Adipocyte (in vitro differentiated cells): ENCODE measurements around the gene SPART.
"Not testable (repeated sequence)": the region's sequence is repeated elsewhere in the genome, so short reads cannot be mapped to it uniquely, and the experiment has no call there.

Source experiments
- DNase-seq: peaks from one replicate; pipeline ENCODE4 v3.0.0-alpha.2; 2015; ENCODE audit warnings: low read depth
- H3K27me3 ChIP-seq: replicated peaks from 2 replicates; pipeline ENCODE4 v1.7.0; 2013; ENCODE audit warnings: mild to moderate bottlenecking, low read length, moderate library complexity; ENCODE audit not compliant: control insufficient read depth, insufficient read depth
- H3K36me3 ChIP-seq: 2 replicates; pipeline ENCODE4 v1.7.0; 2013; ENCODE audit warnings: low read length, mild to moderate bottlenecking, moderate library complexity; ENCODE audit not compliant: control insufficient read depth, insufficient read depth, severe bottlenecking
- H3K4me1 ChIP-seq: 2 replicates; pipeline ENCODE4 v1.7.0; 2013; ENCODE audit warnings: mild to moderate bottlenecking, low read length, moderate library complexity; ENCODE audit not compliant: control insufficient read depth, insufficient read depth
- H3K4me3 ChIP-seq: 2 replicates; pipeline ENCODE4 v1.7.0; 2013; ENCODE audit warnings: mild to moderate bottlenecking, low read length, moderate library complexity
- H3K9ac ChIP-seq: 2 replicates; pipeline ENCODE4 v1.7.0; 2013; ENCODE audit warnings: mild to moderate bottlenecking, low read length, moderate library complexity
- H3K9me3 ChIP-seq: 2 replicates; pipeline ENCODE4 v1.7.0; 2013; ENCODE audit warnings: mild to moderate bottlenecking, low read length, moderate library complexity; ENCODE audit not compliant: control insufficient read depth

Gene SPART

GRCh38 chr13:36332986-36333385 lies 13.2 kb downstream of the SPART start:
- DNase-seq, result peak; percentile 39
- Histone ChIP-seq H3K27me3 (no peaks in the 10 kb centered on the region), H3K4me3 (peak overlapping the region; percentile 48), H3K9ac (no peak overlapping the region), H3K4me1 (peaks cover 36% of the 10 kb centered on the region), H3K9me3 (no peaks in the 10 kb centered on the region), H3K36me3 (peaks cover 55% of the 10 kb centered on the region)

- Histone ChIP-seq H3K36me3 (peaks cover 62% of the 10 kb centered on the region), H3K4me3 (peak overlapping the region; percentile 48), H3K4me1 (peaks cover 36% of the 10 kb centered on the region)
- DNase-seq, H3K9ac ChIP-seq, H3K27me3 ChIP-seq, H3K9me3 ChIP-seq: not testable (repeated sequence)
Measured at GRCh38 chr13:36332255-36332654, 13.9 kb downstream of the SPART start.

DNA sequence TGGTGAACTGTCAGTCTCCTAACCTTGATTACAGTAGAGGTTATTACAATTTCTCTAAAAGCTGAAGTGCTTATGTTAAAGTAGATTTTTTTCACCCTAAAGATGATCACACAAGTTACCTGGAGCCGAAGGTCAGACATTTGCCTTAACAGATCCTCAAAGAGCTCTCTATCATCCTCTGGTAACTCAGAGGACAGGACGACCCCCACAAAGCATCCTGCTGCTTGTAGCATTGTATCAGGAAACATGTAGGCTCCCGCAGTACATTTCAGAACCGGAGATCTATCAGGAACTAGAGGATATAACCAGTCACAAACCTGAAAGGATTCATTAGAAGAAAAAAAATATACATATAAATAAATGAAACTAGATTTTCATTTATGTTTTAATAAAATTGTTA lies 14.9 kb downstream of the SPART start:
- Histone ChIP-seq H3K4me3 (no peak overlapping the region), H3K36me3 (peaks cover 67% of the 10 kb centered on the region), H3K9ac (no peak overlapping the region), H3K27me3 (no peaks in the 10 kb centered on the region), H3K9me3 (no peaks in the 10 kb centered on the region), H3K4me1 (peaks cover 36% of the 10 kb centered on the region)
- no peak for DNase-seq

GRCh38 chr13:36329361-36329760 lies 16.8 kb downstream of the SPART start:
- H3K4me1 ChIP-seq, result peaks cover 38% of the 10 kb centered on the region
- H3K9me3 ChIP-seq, result no peaks in the 10 kb centered on the region
- no peak overlapping the region for H3K9ac ChIP-seq
- DNase-seq, result peak; percentile 77
- H3K4me3 ChIP-seq, result peak overlapping the region; percentile 38
- H3K27me3 ChIP-seq, result no peaks in the 10 kb centered on the region
- H3K36me3 ChIP-seq, result peaks cover 75% of the 10 kb centered on the region

DNA sequence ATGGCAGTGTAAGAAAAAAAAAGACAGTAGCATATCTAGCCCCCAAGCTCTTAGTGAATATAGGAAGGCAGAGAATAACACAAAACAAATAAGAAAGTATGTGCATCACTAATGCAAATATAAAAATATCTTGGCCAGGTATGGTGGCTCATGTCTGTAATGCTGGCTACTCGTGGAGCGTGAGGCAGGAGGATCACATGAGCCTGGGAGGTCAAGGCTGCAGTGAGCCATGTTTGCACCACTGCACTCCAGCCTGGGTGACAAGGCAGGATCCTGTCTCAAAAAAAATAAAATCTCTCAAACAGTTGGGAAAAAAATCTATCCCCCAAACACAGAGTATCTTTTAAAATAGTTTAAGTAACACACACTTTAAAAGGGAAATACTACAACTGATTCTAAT lies 17.4 kb downstream of the SPART start:
- H3K4me3 ChIP-seq, result peak overlapping the region; percentile 38
- DNase-seq, result no peak
- H3K4me1 ChIP-seq, result peaks cover 39% of the 10 kb centered on the region
- peaks cover 75% of the 10 kb centered on the region for H3K36me3 ChIP-seq
- H3K9ac ChIP-seq, result no peak overlapping the region
- no peaks in the 10 kb centered on the region for H3K9me3 ChIP-seq
- no peaks in the 10 kb centered on the region for H3K27me3 ChIP-seq

DNA sequence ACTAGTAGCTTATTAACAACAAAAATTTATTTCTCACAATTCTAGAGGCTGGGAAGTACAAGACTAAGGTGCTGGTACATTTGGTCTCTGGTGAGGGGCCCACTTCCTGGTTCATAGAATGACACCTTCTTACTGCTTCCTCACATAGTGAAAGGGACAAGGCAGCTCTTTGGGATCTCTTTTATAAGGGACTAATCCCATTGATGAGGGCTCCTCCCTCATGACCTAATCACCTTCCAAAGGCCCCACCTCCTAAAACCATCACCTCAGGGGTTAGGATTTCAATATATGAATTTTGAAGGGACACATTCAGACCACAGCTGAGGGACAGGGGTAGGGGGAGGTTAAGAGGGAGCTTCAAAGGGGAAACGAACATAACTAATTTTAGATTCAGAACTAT lies 20.3 kb downstream of the SPART start:
- no peak for DNase-seq
- Histone ChIP-seq H3K4me3 (no peak overlapping the region), H3K9me3 (no peaks in the 10 kb centered on the region), H3K36me3 (peaks cover 84% of the 10 kb centered on the region), H3K27me3 (no peaks in the 10 kb centered on the region), H3K9ac (no peak overlapping the region), H3K4me1 (peaks cover 26% of the 10 kb centered on the region)

GRCh38 chr13:36324881-36325280 lies 21.3 kb downstream of the SPART start:
- not testable (repeated sequence) for H3K9ac ChIP-seq, DNase-seq, H3K27me3 ChIP-seq, H3K4me3 ChIP-seq, H3K9me3 ChIP-seq
- Histone ChIP-seq H3K36me3 (peaks cover 74% of the 10 kb centered on the region), H3K4me1 (peaks cover 24% of the 10 kb centered on the region)

DNA sequence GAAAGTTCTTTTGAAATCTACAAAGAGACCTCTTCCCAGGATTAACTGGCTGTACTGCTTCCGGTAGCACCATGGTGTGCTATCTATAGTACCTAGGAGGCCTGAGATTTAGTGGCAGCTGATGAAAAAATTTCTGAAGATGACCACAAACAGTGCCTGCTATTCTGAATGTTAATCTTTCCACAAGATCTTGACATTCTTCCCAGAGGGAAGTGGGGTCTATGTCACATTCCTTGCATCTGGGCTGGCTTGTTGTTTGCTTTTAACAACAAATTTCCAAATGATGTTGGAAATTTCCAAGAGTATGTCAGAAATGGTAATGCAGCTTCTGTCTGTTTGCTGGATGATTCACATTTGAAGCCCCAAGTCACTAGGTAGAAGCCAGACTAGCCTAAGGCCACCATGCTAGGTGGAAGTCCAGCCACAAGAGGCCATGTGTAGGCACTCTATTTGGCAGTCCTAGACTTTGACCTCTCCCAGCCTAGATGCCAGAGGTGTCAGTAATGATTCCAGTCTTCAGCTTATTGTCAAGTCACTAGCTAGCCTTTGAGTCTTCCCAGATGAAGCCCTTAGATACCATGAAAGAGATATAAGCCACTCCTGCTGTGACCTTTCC lies 22.1 kb downstream of the SPART start:
- Histone ChIP-seq H3K9ac (no peak overlapping the region), H3K9me3 (no peaks in the 10 kb centered on the region), H3K4me1 (peaks cover 16% of the 10 kb centered on the region), H3K36me3 (peaks cover 69% of the 10 kb centered on the region), H3K27me3 (no peaks in the 10 kb centered on the region), H3K4me3 (no peak overlapping the region)
- DNase-seq, result peak; percentile 26

DNA sequence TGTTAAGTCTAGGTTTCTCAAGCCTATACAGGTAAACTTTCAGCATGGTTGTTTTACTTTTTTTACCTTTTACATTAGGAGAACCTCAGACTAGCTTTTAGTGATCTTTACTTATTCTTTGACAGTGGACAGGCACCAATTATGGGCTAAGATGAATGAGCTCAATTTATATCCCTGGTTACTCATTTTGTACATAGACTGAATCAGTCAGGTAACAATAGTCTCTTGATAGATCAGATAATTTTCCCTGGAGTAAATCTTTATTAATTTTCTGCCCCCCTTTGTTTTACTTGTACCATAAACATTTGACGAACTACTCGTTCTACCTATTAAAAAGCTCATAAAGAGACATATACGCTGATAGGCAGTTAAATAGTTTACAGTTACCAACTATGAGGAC lies 22.8 kb downstream of the SPART start:
- Histone ChIP-seq H3K4me3 (no peak overlapping the region), H3K4me1 (peaks cover 12% of the 10 kb centered on the region), H3K36me3 (peaks cover 62% of the 10 kb centered on the region), H3K9ac (no peak overlapping the region), H3K27me3 (no peaks in the 10 kb centered on the region), H3K9me3 (no peaks in the 10 kb centered on the region)
- no peak for DNase-seq

- not testable (repeated sequence) for DNase-seq
Measured at GRCh38 chr13:36319793-36320192, 26.4 kb downstream of the SPART start.

GRCh38 chr13:36313047-36313969 lies 32.9 kb downstream of the SPART start:
- Histone ChIP-seq H3K4me1 (peaks cover 2% of the 10 kb centered on the region), H3K9ac (no peak overlapping the region), H3K9me3 (no peaks in the 10 kb centered on the region), H3K4me3 (no peak overlapping the region), H3K36me3 (peaks cover 73% of the 10 kb centered on the region), H3K27me3 (no peaks in the 10 kb centered on the region)
- no peak for DNase-seq

More at GRCh38 chr13:36319793-36320192, 26.4 kb downstream of the SPART start:
- H3K9ac ChIP-seq, H3K9me3 ChIP-seq, H3K27me3 ChIP-seq, H3K4me3 ChIP-seq: not testable (repeated sequence)
- Histone ChIP-seq H3K4me1 (peaks cover 12% of the 10 kb centered on the region), H3K36me3 (peaks cover 39% of the 10 kb centered on the region)
